AG08395 (cell line): Measurements from ENCODE around the gene MASP1.
A peak's percentile ranks its signal among the peaks of the same experiment; 100 is the strongest.

Experiments used
- DNase-seq: peaks from one replicate; pipeline ENCODE4 v3.0.0; 2012; ENCODE audit warnings: mixed read lengths, low spot score

MASP1 gene

DNA sequence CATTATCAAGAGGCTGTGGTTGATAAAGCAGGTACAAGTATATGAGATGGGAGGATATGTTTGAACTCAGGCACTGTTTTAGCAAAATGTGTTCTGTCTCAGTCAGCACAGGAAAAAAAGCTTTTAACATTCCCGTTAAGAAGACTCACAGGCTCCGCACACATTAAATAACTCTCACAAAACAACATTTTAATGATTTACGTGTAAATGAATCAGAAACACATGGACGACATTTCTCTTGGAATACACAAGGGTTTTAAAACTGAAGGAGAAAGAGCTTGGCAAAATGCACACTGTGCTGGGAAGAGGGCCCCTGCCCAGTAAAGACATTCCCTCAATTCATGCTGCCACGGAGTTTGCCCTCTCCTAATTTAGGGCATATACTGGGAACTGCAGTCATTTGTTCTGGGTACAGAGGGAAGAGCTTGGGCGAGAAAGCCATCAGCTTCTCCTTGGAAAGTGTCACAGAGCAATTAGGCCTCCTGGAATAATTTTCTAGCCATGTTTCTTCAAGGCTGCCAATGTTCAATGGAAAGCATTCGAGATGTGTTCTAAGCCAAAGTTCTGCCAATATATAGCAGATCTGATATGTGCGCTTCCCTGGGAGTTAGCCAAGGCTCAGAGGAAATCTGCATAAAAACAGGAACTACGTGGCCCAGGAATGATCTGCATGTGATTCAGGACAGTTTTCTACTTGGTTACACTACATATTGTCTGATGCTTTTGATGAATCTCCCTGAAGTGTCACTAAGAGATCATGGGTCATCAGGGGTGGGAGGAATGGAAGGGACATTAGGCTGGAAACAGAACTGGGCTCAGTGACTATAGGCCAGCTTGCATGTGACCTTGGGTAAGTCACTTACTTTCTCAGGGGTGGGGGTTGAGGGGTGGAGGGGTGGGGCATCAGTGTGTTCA lies 2.2 kb upstream of the MASP1 start:
- peak; percentile 17 for DNase-seq

DNA sequence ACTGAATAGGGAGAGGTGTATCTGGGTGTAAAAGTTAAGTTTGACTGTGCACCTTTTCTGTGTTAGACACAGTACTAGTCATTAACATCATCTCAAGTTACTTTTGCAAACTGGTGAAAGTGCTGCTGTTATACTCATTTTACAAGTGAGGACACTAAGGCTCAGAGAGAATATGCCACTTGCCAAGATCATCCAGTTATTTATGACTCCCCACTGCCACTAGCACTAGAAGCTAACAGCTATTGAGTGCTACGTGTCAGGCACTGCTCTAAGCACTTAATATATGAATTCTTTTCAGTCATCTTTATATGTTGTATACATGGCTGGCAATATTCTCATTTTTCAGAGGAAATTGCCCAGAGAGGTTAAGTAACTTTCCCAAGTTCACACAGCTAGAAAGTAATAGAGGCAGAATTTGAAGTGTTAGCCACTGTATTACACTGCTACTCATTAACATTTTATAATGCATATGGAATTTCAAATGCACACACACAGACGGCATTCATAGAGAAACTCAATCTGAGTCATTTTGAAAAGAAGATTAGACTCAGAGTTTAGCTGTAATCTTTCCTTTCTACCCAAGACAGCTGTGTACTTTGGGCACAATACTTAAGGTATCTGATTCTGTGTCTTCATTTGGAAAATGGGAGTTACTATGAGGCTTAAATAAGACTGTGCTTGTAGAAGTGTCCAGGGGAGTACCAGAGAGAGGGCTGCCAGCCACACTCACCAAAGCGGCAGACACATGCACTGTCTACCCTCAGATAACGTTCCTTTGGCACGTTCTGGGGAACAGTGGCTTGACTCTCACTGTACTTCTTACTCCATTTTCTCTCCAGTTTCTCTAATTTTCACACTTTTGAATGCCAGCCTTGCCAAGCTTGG lies 1.3 kb upstream of the MASP1 start:
- peak; percentile 13 for DNase-seq

DNA sequence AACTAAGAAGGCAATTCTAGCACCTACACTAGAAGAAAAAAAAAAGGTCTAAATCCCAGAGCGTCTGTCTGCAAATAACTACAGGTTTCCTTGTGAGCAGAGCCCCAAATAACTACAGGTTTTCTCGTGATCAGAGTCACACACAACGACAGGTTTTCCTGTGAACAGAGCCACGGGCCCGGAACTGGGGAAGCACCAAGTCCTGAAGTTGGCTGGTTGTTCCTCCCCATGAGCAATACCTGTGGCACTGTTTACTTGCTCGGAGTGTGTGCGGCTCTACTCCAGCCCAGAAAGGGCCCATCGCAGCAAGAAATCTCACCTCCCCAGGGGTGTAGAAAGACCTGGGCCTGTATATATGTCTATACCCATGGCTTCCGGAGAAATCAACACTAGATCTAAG lies 644 bp upstream of the MASP1 start:
- DNase-seq: no peak

DNA sequence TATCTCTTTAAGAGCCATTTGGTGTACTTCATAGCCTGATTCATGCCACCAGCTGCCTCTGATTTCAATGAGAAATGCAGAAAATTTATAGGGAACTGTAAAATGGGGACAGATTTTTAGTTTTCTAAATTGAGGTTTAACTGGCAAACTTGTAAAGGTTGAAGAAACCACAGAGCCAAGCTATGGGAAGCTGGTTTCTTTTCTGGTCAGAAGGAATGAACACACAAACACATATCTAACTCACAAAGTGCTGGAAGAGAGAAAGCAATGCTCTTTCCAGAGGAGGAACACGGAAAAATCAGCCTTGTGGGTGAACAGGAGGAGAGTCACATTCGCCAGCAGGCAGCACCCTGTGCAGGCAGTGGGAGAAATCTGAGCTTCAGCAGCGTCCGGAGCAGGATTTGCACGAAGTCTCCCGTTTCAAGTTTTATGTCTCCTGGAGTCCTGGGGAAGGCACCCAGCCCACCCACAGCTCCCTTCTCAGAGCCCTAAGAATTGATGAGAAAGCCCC lies 481 bp downstream of the MASP1 start:
- DNase-seq: peak; percentile 51

DNA sequence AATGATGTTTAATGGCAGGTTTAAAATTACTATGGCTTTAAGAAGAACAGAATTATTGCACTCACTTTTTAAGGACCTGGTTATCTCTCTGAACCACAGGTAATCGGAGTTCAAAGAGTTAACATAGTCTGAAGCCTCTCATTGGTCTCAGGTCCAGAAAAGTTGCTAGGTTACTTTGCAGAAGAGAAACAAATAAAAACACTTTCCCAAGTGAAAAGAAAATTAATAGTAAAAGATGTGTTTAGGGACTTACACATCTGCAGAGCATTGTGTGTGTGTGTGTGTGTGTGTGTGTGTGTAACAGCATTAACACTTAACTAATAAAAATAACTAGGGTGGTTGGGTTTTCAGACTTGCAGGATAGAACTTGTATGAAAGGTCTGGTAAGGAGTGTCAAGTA lies 1.0 kb downstream of the MASP1 start:
- no peak for DNase-seq

DNA sequence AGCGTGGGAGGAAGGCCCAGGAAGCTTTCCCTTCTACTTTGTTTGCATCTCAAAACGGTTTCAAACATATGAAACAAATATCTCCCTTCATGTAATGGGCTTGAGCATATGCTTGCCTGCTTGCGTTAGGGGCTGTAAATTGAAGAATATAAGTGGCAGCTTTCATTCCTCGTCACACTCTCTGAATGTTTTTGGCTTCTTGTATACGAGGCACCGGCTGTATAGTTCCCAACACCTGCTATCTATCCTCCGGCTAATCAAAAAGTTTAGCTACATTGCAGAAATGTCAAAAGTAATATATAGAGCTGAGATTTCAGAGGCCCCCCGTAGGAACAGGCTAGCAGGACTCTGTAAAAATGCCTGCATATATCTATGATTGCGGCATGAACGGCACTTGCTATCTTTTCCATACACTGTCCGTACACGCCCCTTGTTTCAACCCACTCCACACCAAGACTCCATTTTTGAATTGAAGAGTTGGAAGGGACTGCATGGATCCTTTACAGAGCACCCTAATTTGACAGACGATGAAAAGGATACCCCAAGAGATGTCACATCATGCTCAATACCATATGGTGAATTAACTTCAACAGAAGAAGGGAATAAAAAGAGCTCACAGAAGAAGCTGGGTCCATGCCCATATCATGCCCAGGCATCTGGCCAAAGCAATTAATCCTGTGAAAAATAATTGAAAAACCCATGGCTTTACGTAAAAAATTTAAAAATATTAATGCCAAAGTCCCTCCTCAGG lies 2.5 kb downstream of the MASP1 start:
- no peak for DNase-seq

DNA sequence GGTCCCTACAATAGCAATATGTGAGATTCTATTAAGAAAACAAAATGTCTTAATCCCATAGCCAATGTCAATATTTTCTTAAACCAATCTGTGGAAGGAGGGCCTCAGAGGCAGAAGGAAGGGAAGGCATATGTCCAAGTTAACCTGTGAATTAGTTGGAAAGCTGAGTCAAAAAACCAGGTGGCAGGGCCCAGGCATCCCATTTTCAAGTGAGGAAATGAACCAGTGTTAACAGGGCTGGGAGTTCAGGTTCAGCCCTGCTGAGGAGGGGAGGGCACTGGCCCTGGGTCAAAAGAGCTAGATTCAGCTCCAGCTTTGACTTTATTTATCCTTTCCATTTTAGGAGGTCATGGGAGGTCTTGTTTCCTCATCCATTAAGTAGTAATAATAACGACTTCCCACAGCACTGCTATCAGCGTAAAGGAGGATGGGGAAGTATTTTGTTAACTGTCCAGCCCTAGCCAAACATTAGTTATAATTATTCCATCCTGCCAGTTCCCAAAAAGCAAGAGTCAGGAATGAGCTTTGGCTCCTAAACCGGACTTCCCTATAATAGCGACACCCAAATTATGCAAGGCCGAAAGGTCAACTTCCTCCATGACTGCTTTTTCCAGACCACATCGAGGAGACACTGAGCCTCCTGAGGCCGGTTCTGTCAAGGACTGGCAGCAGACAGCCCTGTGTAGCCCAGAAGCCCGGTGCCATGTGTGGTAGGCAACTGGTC lies 3.2 kb downstream of the MASP1 start:
- DNase-seq: peak; percentile 23

DNA sequence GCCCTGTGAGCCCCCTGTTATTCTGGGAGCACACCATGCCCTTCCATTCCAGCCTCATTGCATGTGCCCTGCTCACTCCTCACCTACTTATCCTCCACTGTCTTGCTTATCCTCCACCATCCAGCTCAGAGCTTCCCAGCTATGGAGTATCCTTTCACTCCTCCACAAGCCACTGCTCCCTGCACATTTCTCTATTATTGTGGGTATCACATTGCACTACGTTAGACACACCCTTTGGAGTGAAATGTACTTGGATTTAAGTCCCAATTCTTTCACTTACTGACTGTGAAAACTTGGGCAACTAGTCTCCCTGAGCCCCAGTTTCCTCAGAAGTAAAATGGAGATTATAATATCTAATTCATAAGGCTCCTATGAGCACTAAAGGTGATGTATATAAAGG lies 4.3 kb downstream of the MASP1 start:
- DNase-seq: no peak

DNA sequence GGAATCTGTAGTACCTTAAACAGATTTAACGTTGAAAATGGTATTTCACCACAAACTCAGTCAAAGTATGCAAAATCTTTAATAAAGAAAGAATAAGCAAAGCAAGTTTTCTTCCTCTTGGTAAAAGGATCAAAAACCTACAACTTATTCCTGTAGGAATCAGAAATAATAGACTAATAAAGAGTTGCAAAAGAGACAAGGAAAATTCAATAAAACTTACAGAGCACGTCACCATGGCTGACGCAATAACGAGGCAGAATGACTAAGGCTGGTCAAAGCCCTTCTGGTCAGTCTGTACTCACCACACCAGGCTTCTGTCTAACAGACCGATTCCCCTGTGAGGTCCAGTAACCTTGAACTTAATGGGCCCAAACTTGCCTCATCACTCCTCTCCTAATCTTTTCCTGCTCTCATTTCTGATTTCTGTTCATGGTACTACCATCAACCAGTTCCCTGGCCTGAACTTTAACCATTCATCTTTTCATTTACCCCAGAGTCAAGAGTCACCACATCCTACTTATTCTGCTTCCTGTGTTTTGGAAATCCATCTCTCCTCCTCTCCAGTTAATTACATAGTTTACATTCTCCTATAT lies 5.0 kb downstream of the MASP1 start:
- DNase-seq: peak; percentile 67

DNA sequence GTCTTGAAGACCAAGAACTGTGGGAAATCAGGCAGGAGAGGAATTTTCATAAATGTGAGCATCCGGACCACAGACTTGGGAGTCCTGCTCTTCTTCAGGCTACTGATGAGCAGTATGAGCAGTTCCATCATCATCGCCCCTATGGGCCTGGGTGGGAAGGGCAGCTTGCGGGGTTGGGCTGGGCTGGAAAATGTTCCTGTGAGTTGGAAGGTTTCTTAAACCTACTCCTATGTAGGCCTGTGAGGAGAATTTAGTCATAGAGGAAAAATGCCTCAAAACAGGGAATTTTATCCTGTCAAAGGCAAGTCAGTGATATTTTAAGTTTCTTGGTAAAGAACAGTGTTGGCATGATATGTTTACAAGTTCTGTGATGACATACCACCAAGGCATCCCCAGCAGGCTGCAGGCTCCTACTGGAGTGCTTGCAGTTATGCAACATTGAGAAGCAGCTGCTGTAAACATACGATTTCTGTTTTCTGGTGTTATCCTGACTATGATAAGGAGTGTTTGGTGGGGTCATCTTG lies 10.3 kb downstream of the MASP1 start:
- peak; percentile 93 for DNase-seq

DNA sequence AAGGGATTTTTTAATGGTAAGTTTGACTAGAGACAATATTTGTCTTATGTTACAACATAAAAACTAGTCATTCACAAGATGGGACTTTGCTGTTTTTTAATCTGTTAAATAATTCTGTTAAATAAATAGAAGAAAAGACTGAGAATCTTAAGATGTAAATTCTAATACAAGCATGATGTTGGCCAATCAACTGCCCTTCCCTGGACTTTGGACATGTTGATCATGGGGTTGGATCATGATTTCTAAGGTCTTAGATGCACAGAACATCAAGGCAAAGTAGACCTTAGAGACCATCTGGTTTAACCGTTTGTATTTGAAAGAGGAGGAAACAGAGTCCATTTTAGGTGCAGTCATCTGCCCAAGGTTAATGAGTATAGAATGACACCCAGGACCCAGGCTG lies 10.9 kb downstream of the MASP1 start:
- DNase-seq: no peak

DNA sequence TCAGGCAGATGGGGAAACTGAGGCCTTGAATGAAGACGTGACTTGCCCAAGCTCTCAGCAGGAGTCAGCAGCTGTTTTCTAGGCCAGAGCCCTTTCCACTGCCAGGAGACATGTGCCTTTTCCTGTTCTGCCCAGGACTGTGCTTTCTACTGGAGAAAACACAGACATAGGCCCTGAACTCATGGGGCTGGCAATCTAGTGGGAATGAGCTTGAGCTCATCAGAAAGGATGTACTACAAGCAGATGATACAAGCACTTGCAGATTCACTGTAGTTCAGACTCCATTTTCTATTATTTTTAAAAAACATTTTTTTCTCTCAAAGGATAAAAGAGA lies 14.4 kb downstream of the MASP1 start:
- DNase-seq: no peak

DNA sequence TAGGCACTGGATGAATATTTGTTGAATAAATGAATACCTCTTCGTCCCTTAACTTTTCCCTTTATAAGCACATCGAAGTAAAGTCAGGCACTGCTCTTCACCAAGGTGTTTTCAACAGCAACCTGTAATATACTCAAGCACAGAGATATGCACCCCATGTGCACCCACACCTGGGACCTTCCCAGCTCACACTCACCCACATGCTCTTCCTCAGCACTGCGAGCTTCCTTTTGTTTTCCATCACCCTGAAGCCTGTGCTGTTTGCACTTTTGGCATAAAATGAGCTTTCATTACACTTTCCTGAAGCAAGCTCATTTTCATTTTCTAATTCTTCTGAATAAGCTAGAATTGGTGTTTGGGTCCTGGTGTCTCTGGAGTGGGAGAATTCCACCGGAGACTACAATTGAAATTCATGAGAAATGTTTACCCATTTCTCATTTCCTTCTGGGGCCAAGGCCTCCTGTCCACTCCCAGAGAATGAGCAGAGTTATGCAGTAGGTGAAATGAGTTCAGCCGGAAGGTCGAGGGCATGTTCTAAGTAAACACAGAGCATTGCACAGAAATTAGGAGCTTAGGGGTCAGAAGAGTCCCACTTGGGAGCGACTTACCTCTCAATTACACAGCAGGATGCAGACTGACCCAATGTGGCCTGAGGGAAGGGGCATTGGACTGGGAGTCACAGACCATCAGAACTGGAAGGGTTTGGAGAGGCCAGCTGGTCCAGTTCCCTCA lies 15.0 kb downstream of the MASP1 start:
- DNase-seq: no peak

DNA sequence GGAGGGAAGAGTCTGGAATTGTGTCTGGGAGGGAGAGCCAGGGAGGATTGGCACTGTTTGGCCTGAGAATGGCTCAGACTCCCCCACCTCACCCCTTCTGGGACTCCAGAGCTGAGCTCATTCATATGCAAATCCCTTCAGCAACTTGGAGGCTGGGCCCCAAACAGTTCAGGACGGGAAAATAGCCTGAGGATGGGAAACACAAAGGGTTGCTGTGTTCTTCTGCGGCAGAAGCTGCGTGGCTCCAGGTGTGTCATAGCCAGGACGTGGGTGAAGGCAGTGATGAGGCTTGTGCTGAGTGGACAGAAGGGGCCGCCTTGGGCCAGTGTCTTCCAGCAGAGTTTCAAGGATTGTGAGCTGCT lies 16.6 kb downstream of the MASP1 start:
- no peak for DNase-seq

DNA sequence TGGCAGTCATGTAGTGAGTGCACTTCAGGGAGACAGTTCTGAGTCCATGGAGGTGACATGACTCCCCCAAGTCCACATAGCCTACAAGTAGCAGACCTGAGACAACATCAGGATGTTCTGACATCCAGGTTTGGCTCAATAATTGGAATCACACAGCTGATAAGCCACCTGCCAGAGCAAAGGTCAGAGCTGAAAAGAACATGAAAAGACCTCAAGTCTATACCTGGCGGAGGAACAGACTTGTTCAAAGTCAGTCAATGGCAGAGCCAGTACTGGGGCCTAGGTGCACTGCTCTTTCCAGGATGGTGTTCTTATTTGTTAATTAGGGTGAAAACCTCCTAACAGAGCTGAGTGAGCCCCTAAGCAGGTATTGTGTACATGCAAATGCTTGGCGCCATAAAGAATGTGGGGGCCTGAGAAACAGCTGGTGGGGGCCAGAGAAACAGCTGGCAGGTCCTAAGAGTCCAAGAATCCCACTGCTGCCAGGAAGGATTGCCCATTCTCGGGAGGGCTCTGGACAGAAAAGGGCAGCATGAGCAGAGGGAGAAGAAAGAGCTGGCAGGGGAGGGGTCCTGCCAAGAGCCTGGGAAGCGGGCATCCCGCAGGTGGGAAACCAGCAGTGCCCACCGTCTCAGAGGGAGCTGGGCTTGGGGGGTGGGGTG lies 17.1 kb downstream of the MASP1 start:
- DNase-seq: no peak

DNA sequence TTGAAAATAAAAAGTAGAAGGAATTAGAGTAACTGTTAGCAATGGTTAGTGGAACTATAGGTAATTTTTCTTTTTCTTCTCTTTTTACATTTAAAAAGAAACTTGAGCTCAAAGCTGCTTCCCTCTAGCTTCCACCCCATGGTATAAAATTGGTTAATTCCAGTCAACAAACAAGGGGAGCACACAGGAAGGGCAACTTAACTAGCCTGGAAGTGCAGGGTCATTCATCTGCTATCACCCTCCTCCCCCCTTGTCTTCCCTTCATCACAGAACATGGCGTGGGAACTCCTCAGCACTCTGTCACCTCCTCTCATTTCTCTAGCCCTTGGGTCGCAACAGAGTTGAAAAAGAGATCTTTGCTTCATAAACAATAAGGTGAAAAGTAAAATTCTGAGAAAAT lies 20.0 kb downstream of the MASP1 start:
- DNase-seq: no peak

DNA sequence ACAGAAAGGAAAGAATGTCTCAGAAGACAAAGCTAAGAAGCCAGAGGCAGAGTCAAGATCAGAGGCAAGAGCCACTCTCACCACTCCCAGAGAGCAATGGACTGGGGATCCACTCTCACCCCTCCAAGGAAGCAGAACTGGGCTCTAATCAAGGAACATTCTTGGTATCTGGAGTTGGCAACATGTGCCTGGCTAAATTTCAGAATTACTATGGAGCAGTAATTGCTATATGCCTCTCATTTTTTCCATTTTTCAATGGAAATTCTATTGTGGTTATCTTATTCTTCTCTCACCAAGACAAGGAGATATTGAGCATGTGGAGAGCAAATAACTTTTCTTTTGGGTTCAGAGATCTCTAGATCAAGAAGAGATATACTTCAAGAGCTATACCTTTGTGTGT lies 22.1 kb downstream of the MASP1 start:
- no peak for DNase-seq

DNA sequence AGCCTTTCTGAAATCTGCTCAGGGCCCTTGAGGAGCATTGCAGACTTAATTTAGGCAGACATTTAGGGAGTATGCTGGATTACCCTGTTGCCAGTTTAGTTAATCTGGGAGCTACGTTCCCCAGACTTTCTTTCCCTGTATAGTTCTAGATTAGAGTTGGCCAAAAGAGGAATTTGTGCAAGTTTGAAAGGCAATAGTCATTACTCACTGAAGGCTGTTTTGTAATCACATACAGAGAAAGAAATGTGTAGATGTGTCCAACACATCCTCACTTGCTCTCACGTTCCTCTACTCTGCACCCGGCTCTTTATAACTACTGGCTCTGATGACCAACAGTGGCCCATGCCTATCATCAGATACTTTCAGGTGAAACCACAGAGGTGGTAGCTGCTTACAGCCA lies 24.2 kb downstream of the MASP1 start:
- no peak for DNase-seq

DNA sequence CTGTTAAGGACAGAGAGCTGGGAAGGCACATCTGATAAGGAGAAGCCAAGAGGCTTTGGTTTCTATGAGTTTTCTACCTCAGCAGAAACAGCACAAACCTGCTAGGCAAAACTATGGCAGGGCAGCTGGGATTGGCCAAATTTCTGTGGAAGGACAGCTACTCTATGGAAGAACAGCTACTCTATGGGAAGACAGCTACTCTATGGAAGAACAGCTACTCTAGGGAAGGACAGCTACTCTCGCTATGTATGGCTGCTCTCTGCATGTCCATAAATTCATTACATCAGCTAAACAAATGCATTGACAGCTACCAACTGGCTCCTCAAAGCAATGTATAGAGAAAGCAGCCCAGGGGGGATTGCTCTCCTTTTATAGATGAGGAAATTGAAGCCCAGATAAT lies 24.8 kb downstream of the MASP1 start:
- DNase-seq: no peak

DNA sequence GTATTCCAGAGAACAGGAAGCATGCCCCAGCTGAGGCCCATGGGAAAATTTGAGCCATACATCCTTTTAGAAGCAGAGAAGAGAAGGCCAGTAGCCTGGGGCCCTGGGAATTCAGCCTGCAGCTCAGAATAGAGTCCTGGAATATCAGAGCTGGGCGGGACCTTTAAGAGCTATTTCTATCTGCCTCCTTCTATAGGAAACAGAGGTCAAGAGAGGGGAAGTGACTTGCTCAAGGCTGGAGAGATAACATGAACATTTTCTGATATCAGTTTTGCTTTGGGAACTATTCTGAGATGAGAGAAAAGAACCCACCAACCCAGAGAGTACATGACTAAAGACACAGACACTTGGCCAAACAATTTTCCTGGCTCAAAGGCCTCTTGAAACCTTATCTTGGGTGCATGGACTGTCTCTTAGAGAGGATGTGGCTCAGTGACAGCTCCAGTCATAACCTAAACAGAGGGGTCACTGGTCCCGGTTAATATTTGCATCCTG lies 26.0 kb downstream of the MASP1 start:
- DNase-seq: no peak
